Measurements from ENCODE around the gene TMEM185A.

DNA sequence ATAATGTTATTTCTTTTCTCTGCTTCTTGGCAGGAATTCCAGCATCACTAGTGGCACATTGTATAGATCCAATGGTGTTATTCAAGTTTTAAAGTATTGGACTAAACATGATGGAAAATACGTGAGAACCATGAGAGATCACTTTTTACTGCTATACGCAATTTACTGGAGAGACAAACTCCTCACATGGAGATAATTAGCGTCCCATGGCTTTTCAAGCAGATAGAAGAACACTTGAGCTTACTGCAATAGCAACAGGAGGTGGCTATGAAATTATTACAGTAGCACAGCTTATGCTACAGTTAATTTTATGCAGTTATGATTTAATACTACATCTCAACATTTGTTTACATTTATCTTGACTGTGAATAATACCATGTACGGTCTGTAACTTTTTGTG lies 11.9 kb upstream of the TMEM185A start:
- TF ChIP-seq, protein P1, sequence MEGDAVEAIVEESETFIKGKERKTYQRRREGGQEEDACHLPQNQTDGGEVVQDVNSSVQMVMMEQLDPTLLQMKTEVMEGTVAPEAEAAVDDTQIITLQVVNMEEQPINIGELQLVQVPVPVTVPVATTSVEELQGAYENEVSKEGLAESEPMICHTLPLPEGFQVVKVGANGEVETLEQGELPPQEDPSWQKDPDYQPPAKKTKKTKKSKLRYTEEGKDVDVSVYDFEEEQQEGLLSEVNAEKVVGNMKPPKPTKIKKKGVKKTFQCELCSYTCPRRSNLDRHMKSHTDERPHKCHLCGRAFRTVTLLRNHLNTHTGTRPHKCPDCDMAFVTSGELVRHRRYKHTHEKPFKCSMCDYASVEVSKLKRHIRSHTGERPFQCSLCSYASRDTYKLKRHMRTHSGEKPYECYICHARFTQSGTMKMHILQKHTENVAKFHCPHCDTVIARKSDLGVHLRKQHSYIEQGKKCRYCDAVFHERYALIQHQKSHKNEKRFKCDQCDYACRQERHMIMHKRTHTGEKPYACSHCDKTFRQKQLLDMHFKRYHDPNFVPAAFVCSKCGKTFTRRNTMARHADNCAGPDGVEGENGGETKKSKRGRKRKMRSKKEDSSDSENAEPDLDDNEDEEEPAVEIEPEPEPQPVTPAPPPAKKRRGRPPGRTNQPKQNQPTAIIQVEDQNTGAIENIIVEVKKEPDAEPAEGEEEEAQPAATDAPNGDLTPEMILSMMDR (IDR thresholded peaks at IDR 0.05) = no peak
- no peak for TF ChIP-seq POLR2AphosphoS5 (IDR thresholded peaks at IDR 0.05)
- TF ChIP-seq POLR2A (IDR thresholded peaks at IDR 0.05) = no peak

Data from prostate gland (tissue), 2 donors.